ENCODE results near the gene SERINC4.
A peak's percentile ranks its signal among the peaks of the same experiment; 100 is the strongest.

SERINC4 gene

DNA sequence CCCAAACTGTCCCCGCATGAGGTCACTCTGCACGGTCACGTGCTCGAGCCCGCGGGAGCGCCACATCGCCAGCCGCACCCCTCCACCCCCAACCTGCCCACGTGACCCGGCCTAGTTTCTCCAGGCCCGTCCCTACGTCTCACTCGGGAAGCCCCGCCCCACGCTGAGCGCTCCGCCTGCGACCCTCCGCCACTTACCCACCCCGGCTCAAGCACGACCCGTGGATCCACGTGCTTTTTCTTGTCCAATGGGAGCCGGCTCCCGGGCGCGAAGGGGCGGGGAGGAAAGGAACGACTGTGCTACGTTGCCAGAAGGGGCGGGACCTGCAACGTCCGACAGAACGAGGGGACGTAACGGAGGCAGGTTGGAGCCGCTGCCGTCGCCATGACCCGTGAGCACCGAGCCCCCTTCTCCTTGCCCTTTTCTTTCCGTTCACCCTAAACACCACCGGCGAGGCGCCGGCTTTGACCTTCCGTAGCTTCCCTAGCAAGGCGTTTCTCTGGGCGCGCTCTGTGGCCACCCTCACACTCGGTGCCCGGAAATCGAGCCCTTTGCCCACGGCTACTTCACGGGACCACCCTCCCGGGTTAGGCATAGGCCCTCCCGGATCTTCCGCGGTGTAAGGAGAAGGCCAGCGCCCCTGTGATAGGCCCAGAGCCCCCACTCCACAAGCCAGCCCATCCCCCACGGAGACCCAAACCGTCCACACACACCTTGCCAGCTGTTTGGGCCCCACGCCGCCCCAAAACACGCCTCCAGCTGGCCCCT, 7.8 kb downstream of the SERINC4 start, which contains the start of gene SERF2:
TSS of gene SERF2 (plus strand) at position 328 of the 768 bp plus-strand sequence. CDS start at position 385, 57 bp downstream.
- Histone ChIP-seq H3K27ac (replicated peaks) (peak within 1 kb of the TSS; percentile 96), H3K27me3 (ENCODE audit: insufficient read depth, poor library complexity, severe bottlenecking) (no peaks in the 10 kb centered on the region), H3K4me3 (replicated peaks; ENCODE audit: insufficient read depth, low read length) (peak within 1 kb of the TSS; percentile 94)
- peak; percentile 99 to 100 for DNase-seq (ENCODE audit: low read depth in 1 of 2, low spot score in 1 of 2)
- TF ChIP-seq, protein P1, sequence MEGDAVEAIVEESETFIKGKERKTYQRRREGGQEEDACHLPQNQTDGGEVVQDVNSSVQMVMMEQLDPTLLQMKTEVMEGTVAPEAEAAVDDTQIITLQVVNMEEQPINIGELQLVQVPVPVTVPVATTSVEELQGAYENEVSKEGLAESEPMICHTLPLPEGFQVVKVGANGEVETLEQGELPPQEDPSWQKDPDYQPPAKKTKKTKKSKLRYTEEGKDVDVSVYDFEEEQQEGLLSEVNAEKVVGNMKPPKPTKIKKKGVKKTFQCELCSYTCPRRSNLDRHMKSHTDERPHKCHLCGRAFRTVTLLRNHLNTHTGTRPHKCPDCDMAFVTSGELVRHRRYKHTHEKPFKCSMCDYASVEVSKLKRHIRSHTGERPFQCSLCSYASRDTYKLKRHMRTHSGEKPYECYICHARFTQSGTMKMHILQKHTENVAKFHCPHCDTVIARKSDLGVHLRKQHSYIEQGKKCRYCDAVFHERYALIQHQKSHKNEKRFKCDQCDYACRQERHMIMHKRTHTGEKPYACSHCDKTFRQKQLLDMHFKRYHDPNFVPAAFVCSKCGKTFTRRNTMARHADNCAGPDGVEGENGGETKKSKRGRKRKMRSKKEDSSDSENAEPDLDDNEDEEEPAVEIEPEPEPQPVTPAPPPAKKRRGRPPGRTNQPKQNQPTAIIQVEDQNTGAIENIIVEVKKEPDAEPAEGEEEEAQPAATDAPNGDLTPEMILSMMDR (IDR thresholded peaks at IDR 0.05; ENCODE audit: insufficient read depth, low read length), result no peak
- TF ChIP-seq SPI1 (IDR thresholded peaks at IDR 0.05; ENCODE audit: borderline replicate concordance, low read depth) (no peak), POLR2AphosphoS5 (IDR thresholded peaks at IDR 0.05; ENCODE audit: low read depth) (peak; percentile 97), GABPA (IDR thresholded peaks at IDR 0.05; ENCODE audit: low read depth) (no peak)
- TF ChIP-seq, protein P2, sequence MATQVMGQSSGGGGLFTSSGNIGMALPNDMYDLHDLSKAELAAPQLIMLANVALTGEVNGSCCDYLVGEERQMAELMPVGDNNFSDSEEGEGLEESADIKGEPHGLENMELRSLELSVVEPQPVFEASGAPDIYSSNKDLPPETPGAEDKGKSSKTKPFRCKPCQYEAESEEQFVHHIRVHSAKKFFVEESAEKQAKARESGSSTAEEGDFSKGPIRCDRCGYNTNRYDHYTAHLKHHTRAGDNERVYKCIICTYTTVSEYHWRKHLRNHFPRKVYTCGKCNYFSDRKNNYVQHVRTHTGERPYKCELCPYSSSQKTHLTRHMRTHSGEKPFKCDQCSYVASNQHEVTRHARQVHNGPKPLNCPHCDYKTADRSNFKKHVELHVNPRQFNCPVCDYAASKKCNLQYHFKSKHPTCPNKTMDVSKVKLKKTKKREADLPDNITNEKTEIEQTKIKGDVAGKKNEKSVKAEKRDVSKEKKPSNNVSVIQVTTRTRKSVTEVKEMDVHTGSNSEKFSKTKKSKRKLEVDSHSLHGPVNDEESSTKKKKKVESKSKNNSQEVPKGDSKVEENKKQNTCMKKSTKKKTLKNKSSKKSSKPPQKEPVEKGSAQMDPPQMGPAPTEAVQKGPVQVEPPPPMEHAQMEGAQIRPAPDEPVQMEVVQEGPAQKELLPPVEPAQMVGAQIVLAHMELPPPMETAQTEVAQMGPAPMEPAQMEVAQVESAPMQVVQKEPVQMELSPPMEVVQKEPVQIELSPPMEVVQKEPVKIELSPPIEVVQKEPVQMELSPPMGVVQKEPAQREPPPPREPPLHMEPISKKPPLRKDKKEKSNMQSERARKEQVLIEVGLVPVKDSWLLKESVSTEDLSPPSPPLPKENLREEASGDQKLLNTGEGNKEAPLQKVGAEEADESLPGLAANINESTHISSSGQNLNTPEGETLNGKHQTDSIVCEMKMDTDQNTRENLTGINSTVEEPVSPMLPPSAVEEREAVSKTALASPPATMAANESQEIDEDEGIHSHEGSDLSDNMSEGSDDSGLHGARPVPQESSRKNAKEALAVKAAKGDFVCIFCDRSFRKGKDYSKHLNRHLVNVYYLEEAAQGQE (IDR thresholded peaks at IDR 0.05; ENCODE audit: insufficient replicate concordance, low read depth), result no peak

DNA sequence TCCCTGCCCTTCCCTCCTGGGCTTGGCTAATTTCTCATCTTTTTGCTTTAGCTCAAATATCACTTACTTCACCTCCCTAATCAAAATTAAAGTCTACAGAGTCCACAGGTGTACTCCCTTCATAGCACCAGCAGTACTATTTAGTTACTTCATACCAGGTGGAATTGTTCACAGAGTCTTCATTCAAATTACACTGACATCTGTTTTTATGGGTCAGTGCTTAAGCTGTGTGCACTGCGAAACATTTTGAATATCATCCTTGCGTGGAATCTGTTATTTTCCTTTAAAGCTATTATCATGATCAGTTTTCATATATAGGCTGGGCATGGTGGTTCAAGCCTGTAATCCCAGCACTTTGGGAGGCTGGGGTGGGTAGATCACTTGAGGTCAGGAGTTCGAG, 10.6 kb downstream of the SERINC4 start:
- H3K27ac ChIP-seq (replicated peaks), result no peak overlapping the region

DNA sequence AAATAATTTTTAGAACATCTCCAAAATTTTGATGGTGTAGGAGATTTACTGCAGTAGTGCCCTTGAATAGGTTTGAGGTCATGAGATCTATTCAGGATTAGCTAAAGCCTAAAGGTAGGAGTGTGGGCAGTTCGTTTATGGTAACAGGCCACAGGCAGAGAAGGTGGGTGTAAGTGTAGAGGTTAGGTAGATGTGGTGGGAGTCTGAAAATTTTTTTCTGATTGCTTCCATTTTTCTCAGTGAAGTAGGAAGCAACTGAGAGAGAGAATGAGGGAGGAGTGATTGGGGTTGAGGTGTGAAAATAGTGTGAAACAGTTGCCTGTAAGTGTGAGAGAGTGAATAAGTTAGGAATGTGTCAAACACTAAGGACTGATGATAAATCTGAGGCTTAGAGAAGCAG, 21.0 kb downstream of the SERINC4 start:
- Histone ChIP-seq H3K4me3 (replicated peaks; ENCODE audit: insufficient read depth, low read length) (no peak overlapping the region), H3K27ac (replicated peaks) (no peak overlapping the region), H3K27me3 (ENCODE audit: insufficient read depth, poor library complexity, severe bottlenecking) (no peaks in the 10 kb centered on the region)
- TF ChIP-seq SPI1 (IDR thresholded peaks at IDR 0.05; ENCODE audit: borderline replicate concordance, low read depth) (no peak), POLR2AphosphoS5 (IDR thresholded peaks at IDR 0.05; ENCODE audit: low read depth) (no peak), GABPA (IDR thresholded peaks at IDR 0.05; ENCODE audit: low read depth) (no peak)
- TF ChIP-seq, protein P1 (IDR thresholded peaks at IDR 0.05; ENCODE audit: insufficient read depth, low read length), result no peak
- TF ChIP-seq, protein P2 (IDR thresholded peaks at IDR 0.05; ENCODE audit: insufficient replicate concordance, low read depth), result no peak
- DNase-seq (ENCODE audit: low read depth in 1 of 2, low spot score in 1 of 2), result no peak

More for the DNA sequence above, 10.6 kb downstream of the SERINC4 start:
- TF ChIP-seq GABPA (IDR thresholded peaks at IDR 0.05; ENCODE audit: low read depth), result no peak
- TF ChIP-seq, protein P2 (IDR thresholded peaks at IDR 0.05; ENCODE audit: insufficient replicate concordance, low read depth), result no peak
- TF ChIP-seq, protein P1 (IDR thresholded peaks at IDR 0.05; ENCODE audit: insufficient read depth, low read length), result no peak
- TF ChIP-seq POLR2AphosphoS5 (IDR thresholded peaks at IDR 0.05; ENCODE audit: low read depth), result no peak
- TF ChIP-seq SPI1 (IDR thresholded peaks at IDR 0.05; ENCODE audit: borderline replicate concordance, low read depth), result no peak
- H3K27me3 ChIP-seq (ENCODE audit: insufficient read depth, poor library complexity, severe bottlenecking), result no peaks in the 10 kb centered on the region
- DNase-seq (ENCODE audit: low read depth in 1 of 2, low spot score in 1 of 2), result no peak
- no peak overlapping the region for H3K4me3 ChIP-seq (replicated peaks; ENCODE audit: insufficient read depth, low read length)

All from HL-60 (cell line).